Embryonic facial prominence (tissue), 1 donor: ENCODE measurements around the gene TEKT1.
"Not testable (repeated sequence)": the region's sequence is repeated elsewhere in the genome, so short reads cannot be mapped to it uniquely, and the experiment has no call there.

Source experiments
- DNase-seq: peaks from one replicate; pipeline ENCODE4 v3.0.0-alpha.2; 2016; ENCODE audit errors: extremely low spot score

TEKT1 gene

DNA sequence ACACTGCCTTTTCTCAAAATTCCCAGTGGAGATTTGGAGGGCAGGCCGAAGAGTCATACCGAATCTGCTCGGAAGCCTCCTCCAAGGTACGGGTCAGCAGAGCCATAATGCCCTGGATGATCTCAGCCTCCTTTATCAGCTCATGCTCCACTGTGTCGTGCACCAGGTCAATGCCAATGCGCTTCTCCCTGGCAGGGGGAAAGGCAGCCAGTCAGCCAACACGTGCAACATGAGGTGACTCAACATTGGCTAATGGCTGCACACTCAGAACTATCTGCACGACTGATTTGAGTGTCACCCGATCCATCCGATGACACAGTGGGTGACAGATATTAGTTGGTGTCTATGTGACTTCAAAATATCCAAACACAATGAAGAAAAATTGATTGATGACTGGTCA, 15.8 kb downstream of the TEKT1 start:
- no peak for DNase-seq

DNA sequence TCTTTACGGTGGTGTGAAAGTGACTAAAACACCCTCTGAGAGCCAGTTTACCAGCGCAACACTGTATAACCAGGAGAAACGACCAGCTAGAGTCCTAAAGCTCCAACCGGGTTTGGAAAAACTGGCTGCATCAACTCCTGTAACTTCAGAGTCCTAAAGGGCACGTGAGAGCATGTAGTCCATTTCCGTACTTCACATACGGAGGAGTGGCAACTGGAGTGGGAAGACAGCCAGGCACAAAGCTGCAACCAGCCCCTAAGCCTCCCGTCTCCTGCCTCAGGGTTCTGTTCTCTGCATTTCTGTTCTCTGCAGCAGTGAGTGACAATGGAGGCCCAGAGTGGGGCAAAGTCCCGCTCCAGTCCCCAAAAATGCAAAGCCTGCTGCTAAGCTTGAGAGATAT, 19.2 kb downstream of the TEKT1 start:
- DNase-seq, result no peak

DNA sequence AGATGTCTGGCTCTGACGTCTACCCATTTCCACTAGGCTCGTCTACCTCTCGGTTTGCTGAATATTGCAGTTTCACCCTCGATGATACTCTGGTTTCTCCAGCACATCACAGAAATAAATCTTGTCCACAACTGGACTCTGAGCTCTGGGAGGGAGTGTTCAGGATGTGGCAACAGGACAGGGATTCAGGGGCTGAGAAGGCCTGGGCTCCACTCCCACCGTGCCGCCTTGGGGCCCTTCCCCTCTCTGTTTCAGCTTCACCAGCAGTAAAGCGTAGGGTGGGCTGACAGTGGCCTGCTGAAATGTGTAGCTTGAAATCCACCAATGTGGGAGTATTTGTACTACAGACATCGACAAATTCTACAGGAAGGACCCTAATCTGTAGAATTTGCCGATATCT, 20.0 kb downstream of the TEKT1 start:
- no peak for DNase-seq

DNA sequence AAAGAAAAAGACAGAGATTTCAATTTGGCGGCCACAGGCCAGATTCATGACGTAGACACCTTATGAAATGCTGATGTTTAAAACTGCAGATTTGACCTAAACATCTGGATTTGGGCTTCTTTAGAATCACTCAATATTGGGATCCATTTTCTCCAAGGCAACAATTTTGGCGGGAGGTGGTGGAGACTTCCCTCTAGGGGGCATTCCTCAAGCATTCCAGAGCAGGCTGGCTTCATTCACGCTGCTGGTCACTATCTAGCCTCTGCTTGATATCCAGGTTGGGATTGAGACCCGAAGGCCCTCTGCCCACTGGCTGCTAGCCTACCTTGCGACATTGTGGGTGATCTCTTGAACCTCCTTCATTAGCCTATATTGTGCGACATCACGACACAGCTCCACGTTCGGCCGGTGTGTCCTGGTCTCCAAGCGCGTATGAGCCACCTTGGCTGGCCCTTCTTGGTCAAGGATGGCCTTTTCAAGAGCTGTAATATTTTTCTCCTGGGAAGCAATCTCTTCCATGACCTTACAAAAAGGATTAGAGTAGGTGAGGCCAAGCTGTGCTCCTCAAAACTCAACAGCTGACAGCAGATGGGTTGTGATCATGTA, 31.0 kb downstream of the TEKT1 start:
- DNase-seq, result no peak

DNA sequence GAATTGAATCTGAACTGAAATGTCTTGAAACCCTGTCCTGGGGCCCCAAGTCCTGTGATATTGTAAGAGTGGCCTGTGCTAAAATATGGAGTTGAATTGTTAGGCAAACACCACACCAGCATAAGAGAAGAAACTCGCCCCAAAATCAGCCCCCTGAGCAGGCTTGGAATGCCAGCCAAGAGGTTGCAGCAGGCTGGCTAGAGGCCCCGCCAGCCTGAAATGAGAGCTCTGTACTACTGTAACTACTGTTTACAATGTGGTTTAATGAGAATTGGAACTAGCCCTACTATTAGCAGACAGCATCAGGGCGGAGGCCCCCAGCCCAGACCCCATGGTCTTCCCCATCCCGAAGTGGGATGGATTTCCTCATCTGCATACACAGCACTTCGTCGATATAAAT, 31.8 kb downstream of the TEKT1 start:
- no peak for DNase-seq

DNA sequence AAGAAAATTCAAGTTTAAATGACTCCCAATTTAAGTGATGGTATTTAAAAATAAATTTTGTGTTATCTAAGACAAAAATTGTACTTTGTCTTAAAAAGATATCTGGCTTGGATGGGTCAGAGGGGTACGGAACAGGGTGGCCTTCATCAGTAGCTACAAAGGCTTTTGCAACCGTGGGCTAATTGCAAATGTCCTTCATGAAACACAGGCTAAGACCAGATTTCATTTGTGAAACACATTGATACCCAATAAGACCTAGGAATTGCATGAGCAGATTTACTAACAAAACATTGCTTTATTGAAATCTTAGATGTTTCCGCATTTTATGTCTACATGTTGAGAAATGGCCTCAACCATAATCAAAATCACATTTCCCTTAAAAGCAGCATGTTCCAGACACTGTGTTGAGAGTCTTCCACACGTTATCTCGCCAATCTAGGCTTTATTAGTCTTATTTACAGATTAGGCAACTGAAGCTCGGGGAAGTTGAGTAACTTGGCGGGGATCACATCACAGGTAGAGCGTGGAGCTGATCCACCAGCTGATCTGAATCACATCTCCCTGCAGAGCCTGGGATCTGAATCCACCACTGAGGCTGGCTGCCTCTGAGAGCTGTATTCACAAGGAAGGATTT, 33.7 kb downstream of the TEKT1 start:
- no peak for DNase-seq

DNA sequence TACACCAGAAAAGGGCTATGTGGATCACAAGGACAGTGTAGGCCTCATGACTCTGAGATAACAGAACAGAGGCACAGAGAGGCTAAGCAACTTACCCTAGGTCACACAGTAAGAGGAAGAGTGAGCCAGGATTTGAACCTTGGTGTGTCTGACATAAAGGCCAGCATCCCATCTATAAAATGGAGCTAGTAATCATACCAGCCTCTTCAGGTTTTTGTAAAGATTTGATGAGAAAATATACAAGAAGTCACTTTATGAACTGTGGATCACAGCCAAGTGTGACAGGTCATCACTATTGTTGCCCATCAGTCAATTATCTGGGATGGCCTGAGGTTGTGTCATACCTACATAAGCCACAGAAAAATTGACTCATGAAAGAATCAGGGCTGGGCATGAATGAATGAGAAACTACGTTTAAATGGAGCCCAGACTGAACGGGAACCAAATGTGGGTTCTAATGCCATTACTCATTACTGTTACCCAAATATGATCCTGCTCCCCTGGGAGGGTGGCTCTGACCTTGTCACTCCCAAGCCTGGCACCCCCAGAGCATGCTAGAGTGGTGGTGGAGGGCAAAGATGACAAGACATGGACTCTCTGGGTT, 34.5 kb downstream of the TEKT1 start:
- no peak for DNase-seq

DNA sequence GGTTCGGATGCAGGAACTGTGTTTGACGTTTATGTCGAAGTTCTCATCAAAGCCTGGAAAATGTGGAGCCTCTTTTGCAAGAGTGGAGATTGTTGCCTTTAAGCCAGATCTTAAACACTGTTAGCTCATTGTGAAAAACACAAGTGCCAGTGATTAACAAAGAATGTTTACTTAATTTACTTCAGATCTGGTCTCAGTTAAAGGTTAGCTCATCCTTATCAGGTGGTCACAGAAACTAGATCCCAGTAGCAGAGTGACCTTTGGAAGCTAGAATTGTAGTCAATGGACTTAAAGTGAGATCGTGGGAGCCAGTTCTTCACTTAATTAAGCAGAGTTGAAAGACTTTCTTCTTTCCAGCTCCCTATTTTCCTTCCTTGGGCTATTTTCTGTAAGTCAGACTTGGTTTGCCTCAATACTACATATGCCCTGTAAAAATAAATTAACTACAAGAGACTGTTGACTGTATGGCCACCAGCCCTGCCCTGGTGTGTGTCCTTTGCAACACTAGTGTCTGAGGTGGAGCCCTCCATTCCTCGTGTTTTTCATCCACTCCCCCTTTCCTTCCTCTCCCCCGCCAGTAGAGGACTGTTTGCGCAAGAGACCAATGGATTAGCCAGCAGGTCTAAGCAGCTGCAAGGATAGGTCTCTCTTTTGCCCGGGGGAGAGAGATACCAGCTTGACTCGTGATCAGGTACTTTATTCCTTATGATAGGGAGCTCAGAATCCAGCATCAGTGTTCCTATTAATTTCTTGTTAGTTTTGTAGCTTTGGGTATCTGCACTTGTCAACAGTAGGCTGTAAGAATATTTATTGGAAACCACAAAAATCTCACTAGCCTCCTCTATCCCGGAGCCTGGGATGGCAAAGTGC, 35.3 kb downstream of the TEKT1 start:
- DNase-seq, result no peak

DNA sequence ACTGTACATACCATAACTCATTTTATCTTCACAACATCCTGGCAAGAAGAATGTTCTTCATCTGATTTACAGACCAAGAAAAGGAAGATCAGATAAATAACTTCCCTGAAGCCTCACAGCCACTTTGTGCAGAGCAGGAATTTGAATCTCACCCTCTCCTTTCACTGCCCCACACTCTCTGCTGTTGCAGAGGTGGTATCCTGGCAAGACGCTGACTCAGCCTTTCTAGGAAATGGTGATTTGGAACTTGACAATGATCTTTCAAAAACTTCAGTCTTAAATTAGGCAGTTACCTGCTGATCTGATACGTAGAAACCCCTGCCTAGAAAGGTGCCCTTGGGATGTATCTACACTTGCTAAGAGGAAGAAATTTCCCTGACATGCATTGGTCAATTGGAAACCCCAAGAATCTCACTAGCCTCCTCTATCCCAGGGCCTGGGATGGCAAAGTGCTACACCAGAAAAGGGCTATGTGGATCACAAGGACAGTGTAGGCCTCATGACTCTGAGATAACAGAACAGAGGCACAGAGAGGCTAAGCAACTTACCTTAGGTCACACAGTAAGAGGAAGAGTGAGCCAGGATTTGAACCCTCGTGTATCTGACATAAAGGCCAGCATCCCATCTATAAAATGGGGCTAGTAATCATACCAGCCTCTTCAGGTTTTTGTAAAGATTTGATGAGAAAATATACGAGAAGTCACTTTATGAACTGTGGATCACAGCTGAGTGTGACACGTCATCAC, 37.6 kb downstream of the TEKT1 start:
- DNase-seq, result no peak

DNA sequence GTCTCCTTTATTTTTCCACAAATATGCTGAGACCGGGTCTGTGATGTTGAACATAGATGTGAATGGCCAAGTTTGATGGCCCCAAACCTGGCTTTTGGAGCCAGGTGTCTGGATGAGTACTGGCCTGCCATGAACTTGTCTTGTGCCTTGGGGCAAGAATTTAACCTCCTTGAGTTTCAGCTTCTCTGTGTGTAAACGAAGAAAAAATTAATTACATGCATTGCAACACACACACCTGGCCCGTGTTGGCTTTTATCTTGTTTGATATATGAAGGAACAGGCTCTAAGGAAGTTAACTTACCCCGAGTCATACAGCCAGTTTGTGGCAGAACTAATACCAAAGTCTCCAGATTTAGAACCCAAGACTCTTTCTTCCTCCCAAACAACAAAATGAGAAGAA, 42.4 kb downstream of the TEKT1 start:
- no peak for DNase-seq

DNA sequence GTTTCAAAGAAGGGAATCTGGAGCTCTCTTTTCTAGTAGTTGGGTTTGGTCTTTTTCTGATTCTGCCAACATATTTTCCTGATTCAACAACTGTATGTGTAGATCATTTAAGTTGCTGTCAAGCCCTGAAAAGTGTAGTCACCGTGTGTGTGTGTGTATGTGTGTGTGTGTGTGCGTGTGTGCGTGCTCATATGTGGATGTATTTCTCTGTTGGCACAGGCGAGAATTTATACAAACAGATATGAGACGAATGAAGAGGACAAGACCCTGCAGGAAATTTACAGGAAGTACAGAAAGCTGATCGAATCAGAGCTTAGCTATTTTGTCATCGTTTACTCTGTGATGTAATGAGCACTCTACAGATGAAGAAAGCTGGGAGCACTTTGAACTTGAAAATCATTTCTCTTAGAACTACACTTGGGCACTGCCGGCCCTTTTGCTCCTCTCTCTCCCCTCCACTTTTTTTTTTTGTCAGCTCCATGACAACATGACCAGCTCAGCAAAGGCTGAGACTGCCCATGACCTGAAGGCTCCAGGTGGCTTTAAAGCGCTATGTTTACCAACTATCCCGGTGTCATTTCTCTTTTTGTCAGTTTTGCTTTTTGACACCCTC, 44.3 kb downstream of the TEKT1 start:
- no peak for DNase-seq

DNA sequence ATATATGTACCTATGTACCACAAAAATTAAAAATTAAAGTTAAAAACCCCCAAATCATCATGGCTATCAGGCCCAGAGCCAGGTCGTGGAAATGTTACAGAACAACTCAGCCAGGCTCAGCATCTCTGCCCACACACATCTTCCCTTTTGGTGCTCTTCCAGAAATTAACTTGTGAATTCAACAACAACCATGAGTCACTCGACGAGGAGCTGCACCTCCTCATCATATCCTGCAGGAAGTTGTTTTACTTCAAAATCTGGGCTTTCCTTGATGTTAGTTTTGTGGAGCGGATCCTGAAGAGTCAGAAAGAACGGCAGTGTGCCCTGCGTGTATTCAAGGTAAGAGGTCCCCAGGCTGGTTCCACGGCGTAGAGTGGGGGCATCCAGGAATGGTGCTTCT, 44.9 kb downstream of the TEKT1 start:
- DNase-seq, result no peak

DNA sequence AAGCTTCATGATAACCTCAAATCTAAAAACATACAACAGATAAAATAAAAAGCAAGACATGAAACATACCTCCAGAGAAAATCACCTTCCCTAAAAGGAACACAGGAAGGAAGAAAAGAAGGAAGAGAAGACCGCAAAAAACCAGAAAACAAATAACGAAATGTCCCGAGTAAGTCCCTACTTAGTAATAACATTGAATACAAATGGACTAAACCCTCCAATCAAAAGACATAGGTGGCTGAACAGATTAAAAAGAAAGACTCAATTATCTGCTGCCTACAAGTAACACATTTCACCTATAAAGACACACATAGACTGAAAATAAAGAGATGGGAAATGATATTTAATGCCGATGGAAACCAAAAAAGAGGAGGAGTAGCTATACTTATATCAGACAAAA, 49.3 kb downstream of the TEKT1 start:
- DNase-seq, result no peak

DNA sequence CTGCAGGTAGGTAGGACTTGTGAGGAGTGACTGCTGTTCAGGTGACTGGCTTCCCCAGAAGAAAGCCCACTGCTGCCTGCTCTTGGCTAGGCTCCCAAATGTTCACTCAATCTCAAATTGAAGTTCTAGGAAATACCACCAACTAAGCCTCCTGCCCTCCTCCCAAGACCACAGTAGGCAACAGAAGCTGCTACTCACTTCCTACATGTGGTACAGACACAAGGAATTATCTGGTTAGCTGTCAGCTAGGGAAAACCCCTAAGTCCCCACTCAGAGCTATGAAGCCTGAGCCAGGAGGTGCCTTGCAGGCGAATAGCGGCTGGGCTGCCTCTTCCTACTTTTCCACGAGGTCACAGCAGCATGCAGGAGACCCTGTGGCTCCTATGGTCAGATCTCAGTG, 50.6 kb downstream of the TEKT1 start:
- DNase-seq, result no peak

DNA sequence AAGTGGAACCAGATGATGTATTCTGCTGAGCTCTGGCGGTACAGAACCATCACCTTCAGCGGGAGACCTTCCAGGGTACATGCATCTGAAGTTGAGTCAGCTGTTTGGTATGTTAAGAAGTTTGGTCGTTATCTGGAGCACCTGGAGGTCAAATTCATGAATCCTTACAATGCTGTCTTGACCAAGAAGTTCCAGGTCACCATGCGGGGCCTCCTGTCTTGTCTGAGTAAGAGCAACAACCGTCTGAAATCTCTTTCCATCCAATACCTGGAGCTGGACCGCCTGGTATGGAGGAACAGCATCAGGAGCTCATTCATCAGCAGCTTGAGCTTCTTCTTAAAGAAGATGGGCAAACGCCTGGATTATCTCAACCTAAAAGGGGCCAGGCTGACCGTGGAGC, 51.5 kb downstream of the TEKT1 start:
- no peak for DNase-seq

DNA sequence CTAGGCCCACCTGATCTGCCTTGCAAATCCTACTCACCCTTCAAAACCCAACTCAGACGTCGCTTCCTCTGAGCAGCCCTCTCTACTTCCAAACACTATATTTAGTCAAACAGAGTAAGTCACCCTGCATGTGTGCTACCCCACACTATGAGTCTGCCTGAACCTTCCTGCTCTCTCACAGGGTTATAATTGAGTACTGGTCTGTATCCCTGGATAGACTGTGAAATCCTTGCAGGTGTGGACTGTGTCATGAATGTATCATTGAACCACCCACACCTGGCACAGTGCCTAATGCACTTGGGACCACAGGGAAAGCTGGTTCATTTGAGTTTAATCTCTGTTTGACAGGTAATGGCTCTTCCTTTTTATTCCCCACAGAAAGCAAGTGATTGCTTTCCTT, 52.1 kb downstream of the TEKT1 start:
- DNase-seq, result no peak

DNA sequence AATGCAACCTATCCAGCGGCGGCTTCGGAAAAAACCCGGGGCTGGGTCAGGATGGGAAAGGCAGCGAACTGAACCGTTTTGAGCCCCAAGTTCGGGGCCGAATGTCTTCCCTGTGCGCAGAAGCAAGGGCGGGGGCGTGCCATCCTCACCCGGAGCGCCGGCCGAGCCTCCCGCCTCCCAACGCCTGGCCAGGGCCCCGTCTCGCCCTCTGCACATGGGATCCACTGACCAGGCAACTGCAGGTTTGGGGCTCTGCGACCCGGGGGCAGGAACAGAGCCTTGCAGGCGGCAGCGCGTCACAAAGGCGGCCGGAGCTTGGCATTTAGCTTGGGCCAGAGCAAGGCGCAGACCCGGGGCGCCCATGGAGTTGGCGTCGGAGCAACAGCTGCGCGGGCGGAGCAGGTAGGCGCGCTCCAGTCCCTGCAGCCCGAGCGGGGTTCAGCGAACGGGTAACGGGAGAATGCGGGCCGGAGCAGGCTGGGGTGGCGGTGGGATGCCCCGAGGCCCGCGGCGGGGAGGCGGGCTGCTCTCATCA, 55.6 kb downstream of the TEKT1 start, which contains the start of gene FBXO39:
FBXO39 (plus strand) TSS at position 345 of the 535 bp plus-strand sequence. CDS start 3,654 bp downstream, outside the sequence.
- no peak for DNase-seq

DNA sequence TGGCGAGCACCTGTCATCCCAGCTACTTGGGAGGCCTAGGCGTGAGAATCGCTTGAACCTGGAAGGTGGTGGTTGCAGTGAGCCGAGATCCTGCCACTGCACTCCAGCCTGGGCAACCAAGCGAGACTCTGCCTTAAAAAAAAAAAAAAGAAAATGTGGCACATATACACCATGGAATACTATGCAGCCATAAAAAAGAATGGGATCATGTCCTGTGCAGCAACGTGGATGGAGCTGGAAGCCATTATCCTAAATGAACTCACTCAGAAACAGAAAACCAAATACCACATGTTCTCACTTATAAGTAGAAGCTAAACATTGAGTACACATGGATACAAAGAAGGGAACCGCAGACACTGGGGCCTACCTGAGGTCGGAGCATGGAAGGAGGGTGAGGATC, 56.6 kb downstream of the TEKT1 start:
- not testable (repeated sequence) for DNase-seq

DNA sequence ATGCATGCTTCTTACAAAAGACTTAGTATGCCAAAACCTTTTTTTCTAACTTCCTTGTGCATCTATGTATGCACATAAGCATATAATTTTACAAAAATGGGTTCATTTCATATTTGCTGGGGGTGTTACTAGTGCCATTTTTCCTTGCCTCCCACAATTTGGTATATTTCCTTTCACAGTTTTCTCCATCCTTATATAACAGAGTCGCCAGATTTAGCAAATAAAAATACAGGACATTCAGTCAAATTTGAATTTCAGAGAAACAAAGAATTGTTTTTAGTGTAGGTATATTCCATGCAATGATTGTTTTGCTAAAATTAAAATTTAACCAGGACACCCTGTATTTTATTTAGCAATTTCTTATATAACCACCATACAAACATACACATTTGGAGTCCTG, 59.5 kb downstream of the TEKT1 start:
- no peak for DNase-seq

DNA sequence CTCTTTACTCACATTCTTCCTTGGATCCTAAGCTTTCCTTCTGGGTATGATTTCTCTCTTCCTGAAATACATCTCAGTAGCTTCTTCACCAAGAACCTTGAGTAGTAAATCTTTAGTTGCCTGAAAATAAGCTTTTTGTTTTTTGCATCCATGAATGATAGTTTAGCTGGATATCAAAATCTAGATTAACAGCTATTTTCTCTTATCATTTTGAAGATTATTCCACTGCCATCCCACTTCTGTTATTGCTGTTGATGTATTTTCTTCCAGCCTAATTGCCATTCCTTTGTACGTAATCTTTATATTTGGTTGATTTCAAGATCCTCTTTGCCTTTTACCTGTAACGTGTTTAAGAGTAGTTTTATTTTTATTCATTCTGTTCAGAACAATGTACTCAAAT, 63.1 kb downstream of the TEKT1 start:
- DNase-seq, result no peak

DNA sequence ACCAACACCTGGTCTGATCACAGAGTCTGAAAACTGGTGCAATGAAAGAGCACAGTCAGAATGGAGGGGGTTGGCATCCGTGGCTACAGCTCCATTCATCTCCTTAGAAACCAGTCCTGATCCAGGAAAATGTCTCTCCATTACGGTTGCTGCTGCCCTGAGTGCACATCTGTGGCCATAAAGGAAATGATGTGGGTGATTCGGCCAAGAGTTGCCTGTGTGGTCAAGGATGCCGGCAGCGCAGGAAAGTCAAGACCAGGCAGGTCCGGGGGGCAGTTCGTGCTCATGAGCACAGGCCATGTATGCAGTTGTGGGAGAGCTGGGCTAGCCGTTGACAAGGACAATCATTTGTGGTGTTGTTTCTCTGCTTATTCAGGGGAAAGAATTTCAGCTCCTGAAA, 69.8 kb downstream of the TEKT1 start:
- no peak for DNase-seq
